Subcutaneous adipose tissue (tissue), 4 donors: ENCODE measurements around the gene INIP. TPM values are rescaled to one million over a fixed set of nuclear protein-coding genes. Genes with fewer than 3 reads are reported as not detected.

Experiments used
- total RNA-seq, 4 donors: library from RNA; depleted of rRNA; stranded (reverse); fragments of >200 nt; gene quantifications; one replicate each; pipeline ENCODE4 v1.1.0, GENCODE V29; 2016
- TF ChIP-seq, protein P1 (sequence below): fragments of 450-650 bp; IDR thresholded peaks from one replicate; pipeline ENCODE4 v1.5.1; 2016; ENCODE audit warnings: low read depth, mild to moderate bottlenecking, control low read depth, antibody characterized with exemption, moderate library complexity

INIP gene
- total RNA-seq, 4 donors from 2014 or later: 14.5 to 30.6 (median 20.2) TPM

DNA sequence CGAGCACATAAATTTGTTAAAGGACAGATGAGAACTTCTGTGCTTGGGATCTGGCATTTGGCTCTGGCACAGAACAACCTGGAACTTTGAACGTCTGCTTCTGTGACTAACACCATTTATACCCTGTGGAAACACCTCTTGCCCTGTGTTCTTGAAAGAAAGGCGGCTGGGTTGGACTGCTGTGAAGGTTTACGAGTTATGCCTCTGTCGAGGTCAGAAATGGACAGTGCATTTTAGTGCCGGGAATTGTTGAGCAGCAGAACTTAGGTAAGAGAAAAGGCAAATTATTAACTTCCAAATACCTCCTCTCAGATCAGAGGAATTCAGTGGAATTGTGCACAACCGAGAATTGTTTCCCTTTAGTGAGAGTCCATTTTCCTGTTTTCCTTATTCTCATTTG, 14.1 kb upstream of the INIP start:
- TF ChIP-seq, protein P1, sequence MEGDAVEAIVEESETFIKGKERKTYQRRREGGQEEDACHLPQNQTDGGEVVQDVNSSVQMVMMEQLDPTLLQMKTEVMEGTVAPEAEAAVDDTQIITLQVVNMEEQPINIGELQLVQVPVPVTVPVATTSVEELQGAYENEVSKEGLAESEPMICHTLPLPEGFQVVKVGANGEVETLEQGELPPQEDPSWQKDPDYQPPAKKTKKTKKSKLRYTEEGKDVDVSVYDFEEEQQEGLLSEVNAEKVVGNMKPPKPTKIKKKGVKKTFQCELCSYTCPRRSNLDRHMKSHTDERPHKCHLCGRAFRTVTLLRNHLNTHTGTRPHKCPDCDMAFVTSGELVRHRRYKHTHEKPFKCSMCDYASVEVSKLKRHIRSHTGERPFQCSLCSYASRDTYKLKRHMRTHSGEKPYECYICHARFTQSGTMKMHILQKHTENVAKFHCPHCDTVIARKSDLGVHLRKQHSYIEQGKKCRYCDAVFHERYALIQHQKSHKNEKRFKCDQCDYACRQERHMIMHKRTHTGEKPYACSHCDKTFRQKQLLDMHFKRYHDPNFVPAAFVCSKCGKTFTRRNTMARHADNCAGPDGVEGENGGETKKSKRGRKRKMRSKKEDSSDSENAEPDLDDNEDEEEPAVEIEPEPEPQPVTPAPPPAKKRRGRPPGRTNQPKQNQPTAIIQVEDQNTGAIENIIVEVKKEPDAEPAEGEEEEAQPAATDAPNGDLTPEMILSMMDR: no peak

DNA sequence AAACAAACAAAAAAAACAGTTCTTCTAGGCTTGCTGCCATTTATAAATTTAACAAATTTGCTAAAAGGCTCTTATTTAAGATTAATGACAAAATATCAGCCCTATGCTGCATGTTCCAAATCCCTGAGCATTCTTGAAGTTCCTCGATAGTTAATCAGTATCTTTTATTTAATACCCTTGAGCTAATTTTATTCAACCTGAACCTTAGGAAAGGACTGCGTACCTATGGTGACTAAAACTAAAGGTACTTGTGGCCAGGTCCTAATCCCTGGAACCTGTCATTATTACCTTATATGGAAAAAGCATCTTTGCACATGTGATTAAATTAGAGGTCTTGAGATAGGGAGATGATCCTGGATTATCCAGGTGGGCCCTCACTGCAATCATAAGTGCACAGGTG, 10.5 kb upstream of the INIP start:
- TF ChIP-seq, protein P1: no peak

DNA sequence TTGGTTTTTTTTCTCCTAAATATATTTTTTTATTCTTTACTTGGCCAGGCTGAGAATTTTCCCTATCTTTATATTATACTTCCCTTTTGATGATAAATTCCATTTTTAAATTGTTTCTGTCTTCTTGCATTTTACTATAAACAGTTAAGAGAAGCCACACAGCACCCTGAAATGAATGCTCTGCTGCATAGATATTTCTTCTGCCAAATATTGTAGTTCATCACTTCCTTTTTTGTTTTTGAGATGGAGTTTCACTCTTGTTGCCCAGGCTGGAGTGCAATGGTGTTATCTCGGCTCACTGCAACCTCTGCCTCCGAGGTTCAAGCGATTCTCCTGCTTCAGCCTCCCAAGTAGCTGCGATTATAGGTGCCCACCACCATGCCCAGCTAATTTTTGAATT, 8.5 kb upstream of the INIP start:
- TF ChIP-seq, protein P1: no peak

DNA sequence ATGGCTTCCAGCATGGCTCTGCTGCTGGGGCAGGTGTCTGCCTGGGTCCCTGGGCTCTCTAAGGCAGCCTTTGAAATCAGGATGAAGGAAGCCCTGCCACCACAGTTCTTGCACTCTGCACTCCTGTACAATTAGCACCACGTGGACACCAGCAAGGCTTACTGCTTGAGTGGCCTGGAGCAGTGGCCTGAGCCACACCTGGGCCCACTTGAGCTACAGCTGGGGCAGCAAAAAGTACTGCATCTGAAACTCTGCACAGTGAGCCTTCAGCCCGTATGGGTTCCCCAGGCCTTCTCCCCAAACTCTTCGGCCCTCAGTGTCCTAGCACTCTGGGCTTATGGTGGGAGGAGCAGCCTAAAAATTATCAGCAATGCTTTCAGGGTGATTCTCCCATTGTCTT, 8.0 kb upstream of the INIP start:
- TF ChIP-seq, protein P1: no peak

DNA sequence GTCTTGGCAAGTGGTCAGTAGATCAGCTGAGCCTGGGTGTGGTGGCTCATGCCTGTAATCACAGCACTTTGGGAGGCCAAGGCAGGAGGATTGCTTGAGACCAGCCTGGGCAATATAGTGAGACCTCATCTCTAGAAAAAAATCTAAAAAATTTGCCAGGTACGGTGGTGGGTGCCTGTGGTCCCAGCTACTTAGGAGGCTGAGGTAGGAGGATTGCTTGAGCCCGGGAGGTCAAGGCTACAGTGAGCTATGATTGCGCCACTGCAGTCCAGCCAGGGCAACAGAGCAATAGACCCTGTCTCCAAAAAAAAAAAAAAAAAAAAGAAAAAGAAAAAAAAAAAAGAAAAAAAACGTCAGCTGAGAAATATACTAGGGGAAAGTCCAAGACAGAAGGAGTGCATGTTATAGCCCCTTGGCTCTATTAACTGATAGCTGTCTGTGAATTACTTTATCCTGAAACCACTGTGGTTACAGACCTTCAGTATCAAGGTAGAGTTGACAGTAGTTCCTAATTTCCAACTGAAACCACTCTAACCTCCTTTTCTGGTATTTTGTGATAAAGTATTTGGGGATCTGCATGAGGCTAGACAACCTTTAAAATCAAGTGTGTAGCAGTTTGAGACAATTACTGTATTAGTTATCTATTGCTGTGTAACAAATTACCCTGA, 2.3 kb upstream of the INIP start:
- TF ChIP-seq, protein P1: no peak

DNA sequence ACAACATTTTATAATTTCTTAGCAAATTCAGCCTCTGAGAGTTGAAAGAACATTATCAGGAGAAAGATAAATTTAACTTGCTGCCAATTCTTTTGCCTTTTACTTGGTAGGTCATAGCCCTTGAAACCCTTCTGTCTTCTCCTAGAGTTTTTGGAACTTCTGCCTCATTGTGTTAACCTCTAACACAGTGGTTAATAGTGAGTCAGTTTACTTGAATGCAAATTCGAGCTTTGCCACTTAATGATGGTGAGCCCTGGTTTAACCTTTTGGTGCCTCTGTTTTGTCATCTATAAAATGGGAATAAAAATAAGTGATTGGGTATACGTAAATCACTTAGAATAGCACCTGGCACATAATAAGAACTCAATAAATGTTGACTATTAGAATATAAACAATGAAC, 1.8 kb upstream of the INIP start:
- TF ChIP-seq, protein P1: no peak

DNA sequence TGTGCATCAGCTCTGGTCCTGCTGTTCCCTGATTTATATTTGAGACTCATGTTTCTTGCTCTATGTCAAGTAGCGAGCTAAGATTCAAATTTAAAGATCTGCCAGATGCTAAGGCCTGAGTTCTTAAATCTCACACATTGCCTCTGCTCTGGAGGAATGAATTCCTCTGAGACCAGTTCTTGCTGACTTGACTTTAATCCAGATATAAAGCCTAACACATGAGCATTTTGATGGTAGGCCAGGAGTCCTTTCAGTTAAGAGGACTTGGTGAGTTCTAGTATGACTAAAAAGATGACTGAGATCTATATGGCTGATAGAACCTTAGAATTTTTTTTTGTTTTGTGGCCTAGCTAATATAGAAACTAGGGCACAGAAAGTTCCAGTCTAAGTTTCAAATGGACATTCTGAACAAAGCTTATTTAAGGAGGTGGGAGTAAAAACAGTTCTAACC, 1.3 kb upstream of the INIP start:
- TF ChIP-seq, protein P1: no peak
